ENCODE data around the gene MTSS2. TPM values are rescaled to one million over a fixed set of nuclear protein-coding genes. Genes with fewer than 3 reads are reported as not detected.
A peak's percentile ranks its signal among the peaks of the same experiment; 100 is the strongest.

The MTSS2 gene
- total RNA-seq, 1 experiment from 2014 or later, result 18.7 TPM

GRCh38 chr16:70642633-70643032, 43.2 kb downstream of the MTSS2 start:
- Histone ChIP-seq H3K27ac (ENCODE audit: low read length) (no peak overlapping the region), H3K9ac (ENCODE audit: low read length) (no peak overlapping the region), H3K4me3 (ENCODE audit: low read length) (no peak overlapping the region), H3K36me3 (ENCODE audit: low read depth, low read length) (no peaks in the 10 kb centered on the region), H3K9me2 (replicated peaks; ENCODE audit: low read length) (no peaks in the 10 kb centered on the region), H4K20me1 (ENCODE audit: low read length) (no peaks in the 10 kb centered on the region), H3K79me2 (ENCODE audit: low read length) (no peaks in the 10 kb centered on the region), H3F3A (ENCODE audit: low read length, unreplicated experiment) (no peaks in the 10 kb centered on the region), H3K27me3 (ENCODE audit: low read length) (no peaks in the 10 kb centered on the region), H2AFZ (ENCODE audit: low read length) (no peak overlapping the region), H3K9me3 (ENCODE audit: low read length) (no peaks in the 10 kb centered on the region), H3K4me2 (ENCODE audit: low read length) (no peak overlapping the region), H3K4me1 (ENCODE audit: insufficient read depth, low read length) (no peaks in the 10 kb centered on the region)
- DNase-seq (no peak), ATAC-seq (no peak)
- ChIA-PET POLR2A (ENCODE audit: unreplicated experiment) (no interaction called here), CTCF (no interaction called here)
- intact Hi-C loops (cut with micrococcal nuclease), result no loop called here
- no TSS peak for BruUV-seq (replicated peaks)
- TF ChIP-seq CTCF (conservative IDR thresholded peaks at IDR 0.05; ENCODE audit: low read depth, low read length) (no peak), EZH2 (IDR thresholded peaks at IDR 0.05; ENCODE audit: low read length, unreplicated experiment) (no peak), EZH2phosphoT487 (IDR thresholded peaks at IDR 0.05; ENCODE audit: borderline replicate concordance, low read length) (no peak)

- no peaks in the 10 kb centered on the region for H3K36me3 ChIP-seq (ENCODE audit: low read depth, low read length)
- no peak overlapping the region for H2AFZ ChIP-seq (ENCODE audit: low read length)
- no peak overlapping the region for H3K4me2 ChIP-seq (ENCODE audit: low read length)
- DNase-seq (no peak), ATAC-seq (no peak)
- H3K9me3 ChIP-seq (ENCODE audit: low read length), result no peaks in the 10 kb centered on the region
- H3K79me2 ChIP-seq (ENCODE audit: low read length), result no peaks in the 10 kb centered on the region
- no TSS peak for BruUV-seq (replicated peaks)
- no peaks in the 10 kb centered on the region for H4K20me1 ChIP-seq (ENCODE audit: low read length)
- TF ChIP-seq EZH2phosphoT487 (IDR thresholded peaks at IDR 0.05; ENCODE audit: borderline replicate concordance, low read length) (no peak), CTCF (conservative IDR thresholded peaks at IDR 0.05; ENCODE audit: low read depth, low read length) (0 out of 2 replicates have a peak, but pooled peaks have one; percentile 12)
- H3K9ac ChIP-seq (ENCODE audit: low read length), result no peak overlapping the region
- H3K9me2 ChIP-seq (replicated peaks; ENCODE audit: low read length), result no peaks in the 10 kb centered on the region
- no peak overlapping the region for H3K27ac ChIP-seq (ENCODE audit: low read length)
- intact Hi-C loops (cut with micrococcal nuclease), result no loop called here
- peaks cover 8% of the 10 kb centered on the region for H3K4me1 ChIP-seq (ENCODE audit: insufficient read depth, low read length)
- no peaks in the 10 kb centered on the region for H3K27me3 ChIP-seq (ENCODE audit: low read length)
- ChIA-PET POLR2A (ENCODE audit: unreplicated experiment) (no interaction called here), CTCF (no interaction called here)
- H3F3A ChIP-seq (ENCODE audit: low read length, unreplicated experiment), result no peaks in the 10 kb centered on the region
- H3K4me3 ChIP-seq (ENCODE audit: low read length), result no peak overlapping the region
Observed at GRCh38 chr16:70638814-70639792, 46.8 kb downstream of the MTSS2 start.

Other genes with a start within 250 kb of the MTSS2 start
- gene ST3GAL2, start 247.0 kb downstream of the MTSS2 start, total RNA-seq (2014; rRNA removed), result 9.3 and 9.8 TPM in 2 replicates
- 9.7 and 11.7 TPM in 2 replicates for gene FCSK, start 231.5 kb downstream of the MTSS2 start, total RNA-seq (2014; rRNA removed)
- gene COG4, start 162.5 kb downstream of the MTSS2 start, total RNA-seq (2014; rRNA removed), result 35.5 and 56.4 TPM in 2 replicates
- 133 and 181 TPM in 2 replicates for gene SF3B3, start 162.2 kb downstream of the MTSS2 start, total RNA-seq (2014; rRNA removed)
- not detected in 2 replicates for gene IL34, start 39.5 kb downstream of the MTSS2 start, total RNA-seq (2014; rRNA removed)
- gene VAC14, start 115.1 kb upstream of the MTSS2 start, total RNA-seq (2014; rRNA removed), result 65.5 and 66.4 TPM in 2 replicates